ENCODE data around the gene TPGS1.
A peak's percentile ranks its signal among the peaks of the same experiment; 100 is the strongest.

Gene TPGS1

GRCh38 chr19:496112-496665 lies 11.1 kb upstream of the TPGS1 start, which contains the start of gene MADCAM1:
Gene MADCAM1 (plus strand): TSS chr19:496486. CDS start chr19:496500, 14 bp downstream.
- no peak for DNase-seq

GRCh38 chr19:496986-497385 lies 10.3 kb upstream of the TPGS1 start:
- DNase-seq: no peak

- peak in 1 of 5 donors; percentile 14 for DNase-seq
Measured at GRCh38 chr19:497491-497868, 9.8 kb upstream of the TPGS1 start.

GRCh38 chr19:497869-498510 lies 9.3 kb upstream of the TPGS1 start:
- no peak for DNase-seq

GRCh38 chr19:498511-498891 lies 8.8 kb upstream of the TPGS1 start:
- DNase-seq: no peak

- no peak for DNase-seq
Measured at GRCh38 chr19:498977-499623, 8.2 kb upstream of the TPGS1 start.

- DNase-seq: no peak
Measured at GRCh38 chr19:501646-502045, 5.7 kb upstream of the TPGS1 start.

GRCh38 chr19:504616-505015 lies 2.7 kb upstream of the TPGS1 start:
- no peak for DNase-seq

- peak; percentile 87 to 98 (median 93) for DNase-seq
Measured at GRCh38 chr19:506404-507285, 652 bp upstream of the TPGS1 start.

- no peak for DNase-seq
Measured at GRCh38 chr19:508204-509150, 1.2 kb downstream of the TPGS1 start.

GRCh38 chr19:510606-511100 lies 3.4 kb downstream of the TPGS1 start:
- peak; percentile 77 to 93 (median 90) for DNase-seq

GRCh38 chr19:511101-511851 lies 4.0 kb downstream of the TPGS1 start:
- peak; percentile 81 to 91 (median 89) for DNase-seq

GRCh38 chr19:512547-513365 lies 5.5 kb downstream of the TPGS1 start:
- DNase-seq: no peak

GRCh38 chr19:513368-514165 lies 6.3 kb downstream of the TPGS1 start:
- no peak for DNase-seq

GRCh38 chr19:514166-514663 lies 6.9 kb downstream of the TPGS1 start:
- no peak for DNase-seq

GRCh38 chr19:517721-518597 lies 10.7 kb downstream of the TPGS1 start:
- DNase-seq: no peak

GRCh38 chr19:518598-519231 lies 11.4 kb downstream of the TPGS1 start:
- peak in 3 of 5 donors; percentile 46 to 59 (median 48) for DNase-seq

Measured in T-helper 1 cell (primary cell).